Measurements from ENCODE around the gene KCNMA1.

The KCNMA1 gene

DNA sequence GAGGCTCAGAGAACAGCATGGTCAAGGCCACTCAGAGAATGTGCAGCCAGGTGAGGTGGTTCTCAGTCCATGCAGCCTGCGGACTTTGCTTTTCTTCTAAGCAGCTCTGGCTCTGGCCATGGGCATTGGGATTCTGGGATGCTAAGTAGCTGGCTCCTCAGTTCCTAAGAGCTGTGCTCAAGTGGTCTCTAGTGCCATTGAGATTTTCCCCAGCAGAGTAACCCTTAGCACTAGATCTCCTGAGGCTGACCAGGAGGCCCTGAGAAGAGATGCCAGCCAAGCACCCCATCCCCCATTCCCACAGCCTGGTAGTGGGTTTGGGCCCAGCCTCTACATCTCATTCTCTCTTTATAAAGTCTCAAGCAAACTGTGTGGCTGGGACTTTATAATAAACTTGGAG, 77.1 kb downstream of the KCNMA1 start:
- TF ChIP-seq MAX (IDR thresholded peaks at IDR 0.05; ENCODE audit: low read depth, low read length), result no peak
- TF ChIP-seq, protein P1, sequence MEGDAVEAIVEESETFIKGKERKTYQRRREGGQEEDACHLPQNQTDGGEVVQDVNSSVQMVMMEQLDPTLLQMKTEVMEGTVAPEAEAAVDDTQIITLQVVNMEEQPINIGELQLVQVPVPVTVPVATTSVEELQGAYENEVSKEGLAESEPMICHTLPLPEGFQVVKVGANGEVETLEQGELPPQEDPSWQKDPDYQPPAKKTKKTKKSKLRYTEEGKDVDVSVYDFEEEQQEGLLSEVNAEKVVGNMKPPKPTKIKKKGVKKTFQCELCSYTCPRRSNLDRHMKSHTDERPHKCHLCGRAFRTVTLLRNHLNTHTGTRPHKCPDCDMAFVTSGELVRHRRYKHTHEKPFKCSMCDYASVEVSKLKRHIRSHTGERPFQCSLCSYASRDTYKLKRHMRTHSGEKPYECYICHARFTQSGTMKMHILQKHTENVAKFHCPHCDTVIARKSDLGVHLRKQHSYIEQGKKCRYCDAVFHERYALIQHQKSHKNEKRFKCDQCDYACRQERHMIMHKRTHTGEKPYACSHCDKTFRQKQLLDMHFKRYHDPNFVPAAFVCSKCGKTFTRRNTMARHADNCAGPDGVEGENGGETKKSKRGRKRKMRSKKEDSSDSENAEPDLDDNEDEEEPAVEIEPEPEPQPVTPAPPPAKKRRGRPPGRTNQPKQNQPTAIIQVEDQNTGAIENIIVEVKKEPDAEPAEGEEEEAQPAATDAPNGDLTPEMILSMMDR (IDR thresholded peaks at IDR 0.05; ENCODE audit: low read depth, low read length), result no peak
- DNase-seq (ENCODE audit: low read depth), result no peak

DNA sequence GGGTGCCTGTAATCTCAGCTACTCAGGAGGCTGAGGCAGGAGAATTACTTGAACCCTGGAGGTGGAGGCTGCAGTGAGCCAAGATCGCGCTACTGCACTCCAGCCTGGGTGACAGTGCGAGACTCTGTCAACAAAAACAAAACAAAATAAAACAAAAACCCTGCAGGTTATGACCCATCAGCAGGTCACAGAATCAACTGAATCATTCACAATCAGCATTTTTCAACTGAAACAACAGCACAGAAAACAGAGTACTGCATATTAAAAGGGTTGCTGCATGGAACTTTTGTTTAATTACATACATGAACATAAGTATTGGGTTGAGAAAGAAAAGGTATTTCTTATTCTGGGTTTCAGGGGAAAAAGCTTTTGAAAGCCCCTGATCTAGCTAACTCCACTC, 77.6 kb downstream of the KCNMA1 start:
- no peak overlapping the region for H3K4me3 ChIP-seq (ENCODE audit: low read depth, low read length)
- TF ChIP-seq POLR2A (IDR thresholded peaks at IDR 0.05; ENCODE audit: extremely low read depth, insufficient read length) (no peak), MYC (IDR thresholded peaks at IDR 0.05; ENCODE audit: low read depth, low read length) (no peak), MAX (IDR thresholded peaks at IDR 0.05; ENCODE audit: low read depth, low read length) (no peak)
- TF ChIP-seq, protein P1 (IDR thresholded peaks at IDR 0.05; ENCODE audit: low read depth, low read length), result no peak
- DNase-seq (ENCODE audit: low read depth), result no peak

More for the DNA sequence above, 77.1 kb downstream of the KCNMA1 start:
- H3K4me3 ChIP-seq (ENCODE audit: low read depth, low read length), result no peak overlapping the region

- no peak for TF ChIP-seq POLR2A (IDR thresholded peaks at IDR 0.05; ENCODE audit: extremely low read depth, insufficient read length)
- TF ChIP-seq MAX (IDR thresholded peaks at IDR 0.05; ENCODE audit: low read depth, low read length), result no peak
- TF ChIP-seq, protein P1 (IDR thresholded peaks at IDR 0.05; ENCODE audit: low read depth, low read length), result no peak
- no peak for TF ChIP-seq MYC (IDR thresholded peaks at IDR 0.05; ENCODE audit: low read depth, low read length)
- DNase-seq (ENCODE audit: low read depth), result no peak
- H3K4me3 ChIP-seq (ENCODE audit: low read depth, low read length), result no peak overlapping the region
These were observed 80.5 kb downstream of the KCNMA1 start for GRCh38 chr10:77556990-77557601.

GRCh38 chr10:77555591-77556212, 81.9 kb downstream of the KCNMA1 start:
- DNase-seq (ENCODE audit: low read depth), result peak; percentile 52
- no peak for TF ChIP-seq MAX (IDR thresholded peaks at IDR 0.05; ENCODE audit: low read depth, low read length)
- no peak for TF ChIP-seq MYC (IDR thresholded peaks at IDR 0.05; ENCODE audit: low read depth, low read length)
- TF ChIP-seq POLR2A (IDR thresholded peaks at IDR 0.05; ENCODE audit: extremely low read depth, insufficient read length), result no peak
- TF ChIP-seq, protein P1 (IDR thresholded peaks at IDR 0.05; ENCODE audit: low read depth, low read length), result no peak
- no peak overlapping the region for H3K4me3 ChIP-seq (ENCODE audit: low read depth, low read length)

GRCh38 chr10:77554996-77555397, 82.6 kb downstream of the KCNMA1 start:
- TF ChIP-seq, protein P1 (IDR thresholded peaks at IDR 0.05; ENCODE audit: low read depth, low read length), result no peak
- TF ChIP-seq MYC (IDR thresholded peaks at IDR 0.05; ENCODE audit: low read depth, low read length) (peak; percentile 24; the same call in 1 of the 2 replicates), POLR2A (IDR thresholded peaks at IDR 0.05; ENCODE audit: extremely low read depth, insufficient read length) (no peak), MAX (IDR thresholded peaks at IDR 0.05; ENCODE audit: low read depth, low read length) (no peak)
- no peak overlapping the region for H3K4me3 ChIP-seq (ENCODE audit: low read depth, low read length)
- DNase-seq (ENCODE audit: low read depth), result peak; percentile 47

All from NB4 (cell line).